ENCODE measurements around the gene TMCC2.
A peak's percentile ranks its signal among the peaks of the same experiment; 100 is the strongest.

The TMCC2 gene

GRCh38 chr1:205259998-205260397 is 32.3 kb downstream of the TMCC2 start:
- no peak for DNase-seq (ENCODE audit: low read depth in 3 of 3, low spot score in 1 of 3)

GRCh38 chr1:205260948-205261732 is 33.4 kb downstream of the TMCC2 start:
- no peak for DNase-seq (ENCODE audit: low read depth in 3 of 3, low spot score in 1 of 3)

- no peak for DNase-seq (ENCODE audit: low read depth in 3 of 3, low spot score in 1 of 3)
These were observed 34.4 kb downstream of the TMCC2 start for GRCh38 chr1:205261946-205262691.

- no peak for DNase-seq (ENCODE audit: low read depth in 3 of 3, low spot score in 1 of 3)
These were observed 35.0 kb downstream of the TMCC2 start for GRCh38 chr1:205262731-205263171.

- no peak for DNase-seq (ENCODE audit: low read depth in 3 of 3, low spot score in 1 of 3)
These were observed 35.9 kb downstream of the TMCC2 start for GRCh38 chr1:205263580-205264190.

- no peak for DNase-seq (ENCODE audit: low read depth in 3 of 3, low spot score in 1 of 3)
These were observed 39.0 kb downstream of the TMCC2 start for GRCh38 chr1:205266611-205267305.

GRCh38 chr1:205267306-205267902 is 39.7 kb downstream of the TMCC2 start:
- no peak for DNase-seq (ENCODE audit: low read depth in 3 of 3, low spot score in 1 of 3)

GRCh38 chr1:205268846-205269680 is 41.3 kb downstream of the TMCC2 start:
- DNase-seq (ENCODE audit: low read depth in 3 of 3, low spot score in 1 of 3) = no peak

- no peak for DNase-seq (ENCODE audit: low read depth in 3 of 3, low spot score in 1 of 3)
These were observed 42.0 kb downstream of the TMCC2 start for GRCh38 chr1:205269711-205270110.

GRCh38 chr1:205270271-205270670 is 42.5 kb downstream of the TMCC2 start:
- DNase-seq (ENCODE audit: low read depth in 3 of 3, low spot score in 1 of 3) = no peak

- no peak for DNase-seq (ENCODE audit: low read depth in 3 of 3, low spot score in 1 of 3)
These were observed 43.0 kb downstream of the TMCC2 start for GRCh38 chr1:205270764-205271163.

GRCh38 chr1:205271277-205271676 is 43.5 kb downstream of the TMCC2 start:
- no peak for DNase-seq (ENCODE audit: low read depth in 3 of 3, low spot score in 1 of 3)

- no peak for DNase-seq (ENCODE audit: low read depth in 3 of 3, low spot score in 1 of 3)
These were observed 44.0 kb downstream of the TMCC2 start for GRCh38 chr1:205271745-205272144.

GRCh38 chr1:205272536-205272935 is 44.8 kb downstream of the TMCC2 start:
- no peak for DNase-seq (ENCODE audit: low read depth in 3 of 3, low spot score in 1 of 3)

- peak; percentile 58 to 79 (median 72) for DNase-seq (ENCODE audit: low read depth in 3 of 3, low spot score in 1 of 3)
These were observed 45.8 kb downstream of the TMCC2 start for GRCh38 chr1:205273551-205273982.

- DNase-seq (ENCODE audit: low read depth in 3 of 3, low spot score in 1 of 3) = no peak
These were observed 46.4 kb downstream of the TMCC2 start for GRCh38 chr1:205274041-205274691.

- DNase-seq (ENCODE audit: low read depth in 3 of 3, low spot score in 1 of 3) = peak in 1 of 3 donors; percentile 30
These were observed 47.4 kb downstream of the TMCC2 start for GRCh38 chr1:205275133-205275532.

- DNase-seq (ENCODE audit: low read depth in 3 of 3, low spot score in 1 of 3) = no peak
These were observed 48.4 kb downstream of the TMCC2 start for GRCh38 chr1:205275916-205276688.

GRCh38 chr1:205276689-205277065 is 48.9 kb downstream of the TMCC2 start:
- DNase-seq (ENCODE audit: low read depth in 3 of 3, low spot score in 1 of 3) = no peak
